ENCODE data around the gene CLTC.

DNA sequence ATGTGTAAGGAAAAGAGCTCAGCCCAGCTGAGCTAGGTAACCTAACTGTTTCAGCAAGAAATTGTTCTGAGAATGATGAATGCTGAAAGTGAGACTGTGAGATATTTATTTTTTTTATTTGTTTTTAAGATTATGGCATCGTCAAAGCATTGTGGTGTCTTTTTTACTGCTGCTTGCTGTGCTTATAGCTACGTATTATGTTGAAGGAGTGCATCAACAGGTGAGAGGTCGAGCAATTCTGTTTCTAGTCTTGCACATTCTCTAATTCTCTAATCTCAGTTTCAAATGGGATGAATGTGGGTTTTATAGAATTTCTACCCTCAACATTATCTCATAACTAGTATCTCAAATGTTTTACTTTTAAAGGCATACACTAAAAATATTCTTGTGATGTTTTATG, 117.6 kb downstream of the CLTC start:
- TF ChIP-seq, protein P1, sequence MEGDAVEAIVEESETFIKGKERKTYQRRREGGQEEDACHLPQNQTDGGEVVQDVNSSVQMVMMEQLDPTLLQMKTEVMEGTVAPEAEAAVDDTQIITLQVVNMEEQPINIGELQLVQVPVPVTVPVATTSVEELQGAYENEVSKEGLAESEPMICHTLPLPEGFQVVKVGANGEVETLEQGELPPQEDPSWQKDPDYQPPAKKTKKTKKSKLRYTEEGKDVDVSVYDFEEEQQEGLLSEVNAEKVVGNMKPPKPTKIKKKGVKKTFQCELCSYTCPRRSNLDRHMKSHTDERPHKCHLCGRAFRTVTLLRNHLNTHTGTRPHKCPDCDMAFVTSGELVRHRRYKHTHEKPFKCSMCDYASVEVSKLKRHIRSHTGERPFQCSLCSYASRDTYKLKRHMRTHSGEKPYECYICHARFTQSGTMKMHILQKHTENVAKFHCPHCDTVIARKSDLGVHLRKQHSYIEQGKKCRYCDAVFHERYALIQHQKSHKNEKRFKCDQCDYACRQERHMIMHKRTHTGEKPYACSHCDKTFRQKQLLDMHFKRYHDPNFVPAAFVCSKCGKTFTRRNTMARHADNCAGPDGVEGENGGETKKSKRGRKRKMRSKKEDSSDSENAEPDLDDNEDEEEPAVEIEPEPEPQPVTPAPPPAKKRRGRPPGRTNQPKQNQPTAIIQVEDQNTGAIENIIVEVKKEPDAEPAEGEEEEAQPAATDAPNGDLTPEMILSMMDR (IDR thresholded peaks at IDR 0.05), result no peak
- TF ChIP-seq, protein P2, sequence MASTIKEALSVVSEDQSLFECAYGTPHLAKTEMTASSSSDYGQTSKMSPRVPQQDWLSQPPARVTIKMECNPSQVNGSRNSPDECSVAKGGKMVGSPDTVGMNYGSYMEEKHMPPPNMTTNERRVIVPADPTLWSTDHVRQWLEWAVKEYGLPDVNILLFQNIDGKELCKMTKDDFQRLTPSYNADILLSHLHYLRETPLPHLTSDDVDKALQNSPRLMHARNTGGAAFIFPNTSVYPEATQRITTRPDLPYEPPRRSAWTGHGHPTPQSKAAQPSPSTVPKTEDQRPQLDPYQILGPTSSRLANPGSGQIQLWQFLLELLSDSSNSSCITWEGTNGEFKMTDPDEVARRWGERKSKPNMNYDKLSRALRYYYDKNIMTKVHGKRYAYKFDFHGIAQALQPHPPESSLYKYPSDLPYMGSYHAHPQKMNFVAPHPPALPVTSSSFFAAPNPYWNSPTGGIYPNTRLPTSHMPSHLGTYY (CRISPR knock-in tag; IDR thresholded peaks at IDR 0.05), result no peak
- no peak for TF ChIP-seq FOXP1 (CRISPR knock-in tag; IDR thresholded peaks at IDR 0.05; ENCODE audit: borderline replicate concordance)

Data from WTC11 (cell line).